ENCODE results near the gene AADACL2. TPM values are rescaled to one million over a fixed set of nuclear protein-coding genes. Genes with fewer than 3 reads are reported as not detected.
"Not testable (repeated sequence)": the region's sequence is repeated elsewhere in the genome, so short reads cannot be mapped to it uniquely, and the experiment has no call there.

AADACL2 gene
- total RNA-seq, 1 donor from 2014 or later, result not detected

DNA sequence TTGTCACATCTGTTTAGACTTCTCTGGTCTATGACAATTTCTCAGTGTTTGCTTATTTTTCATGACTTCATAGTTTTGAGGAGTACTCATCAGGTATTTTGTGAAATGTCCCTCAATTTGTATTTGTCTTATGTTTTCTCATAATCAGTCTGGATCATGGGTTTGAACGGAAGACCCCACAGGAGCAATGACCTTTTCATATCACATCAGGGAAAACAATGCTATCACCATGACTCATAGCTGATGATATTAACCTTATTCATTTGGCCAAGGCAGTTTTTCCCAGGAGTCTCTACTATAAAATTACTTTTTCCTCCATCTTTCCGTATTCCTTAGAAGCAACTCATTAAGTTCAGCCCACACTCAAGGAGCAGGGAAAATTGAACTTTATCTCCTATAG lies 32.7 kb downstream of the AADACL2 start:
- no peak for DNase-seq

DNA sequence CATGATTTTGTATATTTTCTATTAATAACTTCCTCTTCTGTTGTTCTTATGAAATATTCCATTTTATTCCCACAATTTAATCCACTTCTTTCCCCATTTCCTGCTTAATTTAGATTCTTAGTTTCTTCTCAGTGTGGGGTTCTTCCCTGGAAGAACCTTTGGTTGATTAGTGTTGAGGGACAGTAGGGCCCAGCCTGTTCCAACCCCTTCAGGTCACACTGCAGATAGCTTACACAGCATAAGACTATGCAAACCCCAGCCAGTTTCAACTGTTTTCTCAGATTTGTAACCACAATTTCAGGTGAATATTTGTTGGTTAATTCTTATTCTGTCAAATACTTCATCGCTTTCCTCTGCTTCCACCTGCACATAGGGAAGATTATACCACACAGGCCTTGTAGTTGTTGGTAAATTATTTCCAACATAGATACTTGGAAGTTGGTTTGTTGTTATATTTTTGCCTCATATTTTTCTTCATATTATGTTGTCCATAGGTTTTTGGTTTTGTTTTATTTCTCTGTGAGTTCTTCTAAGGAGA lies 34.7 kb downstream of the AADACL2 start:
- no peak for DNase-seq

DNA sequence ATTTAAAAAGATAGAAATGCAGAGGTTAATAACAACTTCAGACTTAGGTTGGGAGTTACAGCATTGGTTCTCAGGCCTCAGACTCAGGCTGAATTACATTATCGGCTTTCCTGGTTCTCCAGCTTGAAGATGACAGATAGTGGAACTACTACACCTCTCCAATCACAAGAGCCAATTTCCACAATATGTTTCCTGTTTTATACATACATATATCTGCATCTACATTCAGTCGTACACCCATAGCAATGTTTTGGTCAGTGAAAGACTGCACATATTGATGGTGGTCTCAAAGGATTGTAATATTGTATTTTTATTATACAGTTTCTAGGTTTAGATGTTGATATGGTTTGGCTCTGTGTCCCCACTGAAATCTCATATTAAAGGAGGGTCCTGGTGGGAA lies 35.4 kb downstream of the AADACL2 start:
- no peak for DNase-seq

DNA sequence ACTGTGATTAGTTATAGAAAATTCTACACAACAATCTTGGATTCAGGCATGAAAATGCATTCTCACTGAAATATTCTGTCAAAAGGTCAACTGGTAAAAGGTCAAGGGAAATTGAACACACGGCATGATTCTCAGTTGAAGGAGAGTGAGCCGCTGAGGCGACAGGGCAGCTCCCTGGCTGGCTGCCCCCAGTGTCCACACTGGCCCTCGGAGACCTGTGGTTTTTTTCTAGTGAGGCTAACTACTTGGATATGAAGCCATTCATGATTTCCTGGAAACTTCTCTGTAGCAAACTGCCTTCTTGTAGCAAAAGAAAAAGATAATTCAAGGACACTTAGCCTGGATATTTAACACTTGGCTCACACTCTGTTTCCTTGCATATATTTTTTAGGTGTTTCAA lies 37.2 kb downstream of the AADACL2 start:
- DNase-seq, result no peak

DNA sequence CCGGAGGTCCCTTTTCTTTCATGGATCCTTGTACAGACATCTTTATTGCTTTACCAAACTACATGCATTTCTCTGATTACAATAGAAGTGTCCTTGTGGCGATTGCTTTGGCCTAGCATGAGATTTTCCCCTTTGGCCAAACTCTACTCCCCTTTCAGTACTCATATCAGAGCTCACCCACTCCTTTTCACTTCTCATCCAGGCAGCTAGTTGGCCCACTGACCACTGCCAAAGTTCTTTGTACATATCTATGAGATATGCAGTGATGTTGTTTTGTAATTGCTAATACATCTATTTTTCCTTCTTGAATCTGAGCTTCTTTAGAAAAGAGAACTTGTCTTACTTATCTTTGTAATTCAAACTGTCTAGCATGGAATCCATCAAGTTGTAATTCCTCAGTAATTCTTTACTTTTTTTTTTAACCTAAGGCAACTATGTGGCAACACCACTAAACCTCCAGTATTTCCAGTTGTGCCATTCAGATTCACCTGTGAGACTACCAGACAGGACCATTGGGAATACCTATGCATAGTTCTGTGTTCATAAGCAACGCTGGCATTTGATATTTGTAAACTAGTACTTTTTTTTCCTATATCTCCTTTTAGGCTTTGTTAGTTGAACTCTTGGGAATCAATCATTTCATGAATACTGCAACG lies 39.2 kb downstream of the AADACL2 start:
- DNase-seq, result no peak

DNA sequence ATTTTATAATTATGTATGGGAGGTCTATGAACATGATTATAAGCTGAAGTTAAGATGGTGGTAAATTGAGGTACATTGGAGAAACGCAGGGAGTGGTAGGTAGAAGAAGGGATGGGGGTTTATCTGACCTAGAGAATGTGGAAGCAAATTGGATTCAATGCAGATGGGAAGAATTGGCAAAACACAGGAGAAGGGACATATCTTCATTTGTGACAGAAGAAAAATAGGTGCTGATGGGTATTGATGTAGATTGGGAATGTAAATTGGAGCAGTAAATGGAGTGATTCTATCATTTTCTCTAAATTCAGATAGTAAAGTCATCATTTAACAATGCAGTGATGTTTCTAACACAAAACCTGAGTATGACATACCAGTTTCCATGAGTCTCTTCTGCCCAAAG lies 40.5 kb downstream of the AADACL2 start:
- no peak for DNase-seq

DNA sequence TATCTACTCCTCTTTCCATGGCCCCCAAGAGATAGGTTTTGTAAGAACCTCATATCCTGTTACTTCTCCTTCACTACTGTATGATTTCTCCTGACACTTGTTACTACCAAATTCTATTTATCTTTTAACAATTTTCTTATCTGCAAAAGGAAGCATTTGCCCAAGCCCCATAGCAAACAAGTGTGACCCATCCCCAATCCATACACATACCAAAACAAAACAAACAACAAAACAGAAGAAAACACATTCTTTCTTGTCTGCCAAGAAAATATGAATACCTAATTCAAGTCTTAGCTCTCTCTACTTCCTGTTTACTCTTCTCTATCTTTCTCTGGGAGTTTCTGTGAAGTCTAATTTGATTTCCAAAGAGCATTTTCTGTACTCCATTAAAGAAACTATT lies 41.2 kb downstream of the AADACL2 start:
- no peak for DNase-seq

DNA sequence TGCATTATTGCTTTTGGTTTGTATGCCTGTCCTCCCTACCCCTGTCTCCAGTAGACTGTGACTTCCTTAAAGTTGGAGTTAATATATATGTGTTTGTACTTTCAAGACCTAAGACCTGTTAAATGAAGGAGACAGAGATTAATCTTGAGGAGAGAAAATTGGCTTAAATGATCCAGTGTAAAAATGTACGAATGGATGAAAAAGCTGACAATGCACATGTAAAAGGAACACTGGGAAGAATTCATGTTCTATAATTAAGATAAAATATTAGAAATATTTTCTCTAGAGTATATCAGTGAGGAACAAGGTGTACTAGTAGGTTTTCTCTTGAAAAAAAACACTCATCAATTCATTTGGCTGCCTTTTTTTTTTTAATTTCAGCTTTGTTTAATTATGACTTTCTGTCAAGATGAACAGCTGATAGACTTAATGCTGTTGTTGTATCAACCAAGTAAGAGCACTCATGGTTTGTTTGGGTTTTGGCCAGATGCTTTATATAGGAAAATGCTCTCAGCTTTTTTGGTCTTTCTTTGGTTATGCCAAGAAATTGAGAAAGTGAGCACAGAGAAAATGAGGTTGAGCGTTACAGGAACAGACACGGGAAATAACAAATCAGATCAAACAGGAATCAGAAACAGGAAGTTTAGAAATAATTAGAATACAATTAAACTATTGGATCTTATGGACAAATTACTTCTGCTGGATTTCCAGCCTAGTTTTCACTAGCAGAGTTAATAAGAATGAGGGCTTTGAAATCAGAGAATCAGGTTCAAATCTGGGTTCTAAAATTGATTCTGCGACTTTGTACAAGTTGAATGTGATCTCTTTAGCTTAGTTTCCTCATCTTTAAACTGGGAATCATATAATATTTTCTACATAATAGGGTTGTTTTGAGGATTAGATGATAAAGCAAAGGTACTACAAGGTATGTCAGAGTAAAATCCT lies 41.9 kb downstream of the AADACL2 start:
- no peak for DNase-seq

DNA sequence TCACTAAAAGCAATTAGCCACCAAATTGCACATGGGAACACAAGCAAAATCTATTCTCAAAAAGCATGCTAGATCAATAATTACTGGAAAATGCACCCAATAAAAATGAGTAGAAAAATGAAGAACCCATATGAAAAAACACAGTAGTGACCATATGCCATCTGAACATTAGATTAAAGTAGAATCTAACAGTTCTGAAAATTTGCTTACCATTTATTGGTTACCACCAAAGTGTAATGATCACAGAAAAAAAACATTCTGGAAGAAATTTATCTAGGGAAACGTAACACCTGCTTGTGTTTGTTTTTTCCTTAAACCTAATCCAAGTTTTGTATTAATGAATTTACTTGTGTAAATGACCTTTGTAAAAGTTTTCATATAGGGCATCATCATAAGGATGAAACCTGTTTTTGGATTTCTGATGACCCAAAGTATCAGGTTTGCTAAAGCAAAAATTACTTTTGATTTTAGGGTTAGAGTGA lies 42.6 kb downstream of the AADACL2 start:
- no peak for DNase-seq

DNA sequence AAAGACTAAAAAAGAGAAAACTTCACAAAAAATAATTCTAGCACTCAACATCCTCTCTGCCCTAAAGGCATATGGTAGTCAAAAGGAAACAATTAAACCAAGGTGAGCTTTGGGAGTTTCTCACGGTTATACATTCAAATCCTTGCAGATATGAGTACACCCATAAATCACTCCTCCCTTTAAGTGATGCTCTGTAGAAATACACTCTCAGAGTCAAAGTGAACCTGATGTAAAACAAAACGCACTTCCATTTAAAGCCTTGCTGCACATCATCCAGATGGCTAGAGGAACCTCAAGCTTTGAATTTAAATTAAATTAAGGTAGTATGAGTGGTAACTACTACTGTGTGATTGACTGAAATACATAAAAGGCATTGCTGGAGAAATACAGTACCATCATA lies 44.2 kb downstream of the AADACL2 start:
- no peak for DNase-seq

DNA sequence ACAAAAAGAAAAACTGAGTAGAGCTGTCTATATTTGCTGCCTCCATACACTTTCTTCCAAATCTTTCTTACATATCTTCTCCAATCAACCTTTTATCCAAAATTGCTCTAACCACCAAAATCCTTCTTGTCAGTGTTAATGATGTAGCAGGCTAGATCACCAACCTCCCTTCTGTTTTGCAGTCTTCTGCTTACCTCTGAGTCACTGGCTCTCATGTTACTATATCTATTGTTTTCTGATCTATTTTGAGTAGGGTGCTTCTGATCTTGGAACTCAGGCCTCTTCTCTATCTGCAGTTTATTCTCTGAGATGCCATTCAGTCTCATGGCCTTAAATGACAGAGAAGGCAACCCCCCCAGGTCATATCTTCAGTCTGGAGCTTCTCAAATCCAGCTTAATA lies 53.9 kb downstream of the AADACL2 start:
- DNase-seq, result no peak

DNA sequence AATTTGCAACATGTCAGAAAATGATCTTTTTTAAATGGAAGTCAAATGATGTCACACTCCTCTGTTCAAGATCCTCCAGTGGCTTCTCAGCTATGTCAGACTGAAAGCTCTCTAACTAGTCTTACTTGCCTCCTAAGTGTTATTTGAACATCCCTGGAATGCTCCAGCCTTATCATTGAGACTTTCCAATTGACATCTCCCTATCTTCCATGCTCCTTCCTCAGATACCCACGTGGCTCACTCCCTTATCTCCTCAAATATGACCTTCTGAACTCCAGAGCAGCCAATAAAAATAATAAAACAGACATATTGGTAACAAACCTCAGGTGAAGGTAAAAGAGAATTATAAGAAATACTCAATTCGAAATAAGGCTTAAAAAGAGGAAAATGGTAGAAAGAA lies 54.7 kb downstream of the AADACL2 start:
- DNase-seq, result no peak

DNA sequence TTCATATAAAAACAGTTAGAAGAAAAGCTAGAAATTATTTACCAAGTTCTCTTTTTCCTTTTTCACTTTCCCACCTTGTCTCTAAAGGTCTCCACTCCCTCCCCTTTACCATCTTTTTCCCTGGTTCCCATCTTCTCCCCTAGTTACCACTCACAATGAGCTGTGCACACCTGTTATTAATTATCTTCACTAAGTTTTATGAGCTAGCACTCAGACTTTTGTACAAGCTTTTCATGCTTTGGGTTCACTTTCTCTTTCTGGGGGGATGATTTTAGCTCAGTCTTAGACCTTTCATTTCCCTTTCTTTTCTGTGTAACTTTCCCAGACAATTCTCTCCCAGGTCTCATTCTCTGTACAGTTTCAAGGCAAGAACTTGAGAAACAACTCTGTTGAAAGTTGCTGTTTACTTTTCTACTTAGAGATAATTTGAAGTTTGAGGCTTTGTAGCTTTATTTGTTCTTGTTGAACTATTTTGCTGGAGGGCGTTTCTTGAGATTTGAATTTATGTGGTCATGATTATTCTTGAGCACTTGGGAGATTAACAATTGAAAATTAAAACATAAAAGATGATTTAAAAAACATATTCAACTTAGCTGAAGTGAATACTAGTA lies 56.2 kb downstream of the AADACL2 start:
- DNase-seq, result no peak

DNA sequence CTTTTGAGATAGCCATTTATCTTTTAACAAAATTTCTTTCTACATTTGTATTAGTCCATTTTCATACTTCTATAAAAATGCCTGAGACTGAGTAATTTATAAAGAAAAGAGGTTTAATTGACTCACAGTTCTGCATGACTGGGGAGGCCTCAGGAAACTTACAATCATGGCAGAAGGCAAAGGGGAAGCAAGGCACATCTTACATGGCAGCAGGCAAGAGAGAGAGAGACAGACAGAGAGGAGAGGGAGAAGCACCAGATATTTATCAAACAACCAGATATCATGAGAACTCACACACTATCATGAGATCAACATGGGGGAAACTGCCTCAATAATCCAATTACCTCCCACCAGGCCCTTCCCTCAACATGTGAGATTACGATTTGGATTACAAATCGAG lies 57.0 kb downstream of the AADACL2 start:
- DNase-seq, result not testable (repeated sequence)

DNA sequence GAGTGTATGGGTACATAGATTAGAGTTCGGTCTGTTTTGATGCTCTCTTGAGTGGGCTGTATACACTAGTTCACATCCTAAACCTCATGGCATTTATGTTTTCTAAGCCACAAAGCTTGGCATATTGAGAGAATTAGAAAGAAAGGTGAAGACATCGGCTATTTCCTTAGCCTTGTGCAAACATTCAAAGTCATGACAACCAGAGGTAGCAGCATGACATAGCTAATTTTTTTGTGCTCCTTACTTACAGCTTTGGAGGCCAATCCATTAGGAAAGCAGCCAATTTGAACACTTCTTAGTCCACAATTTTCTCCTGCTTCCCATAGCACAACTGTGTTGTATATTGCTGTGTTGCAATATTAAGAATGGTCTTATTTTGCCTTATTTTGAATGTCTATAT lies 58.7 kb downstream of the AADACL2 start:
- no peak for DNase-seq

DNA sequence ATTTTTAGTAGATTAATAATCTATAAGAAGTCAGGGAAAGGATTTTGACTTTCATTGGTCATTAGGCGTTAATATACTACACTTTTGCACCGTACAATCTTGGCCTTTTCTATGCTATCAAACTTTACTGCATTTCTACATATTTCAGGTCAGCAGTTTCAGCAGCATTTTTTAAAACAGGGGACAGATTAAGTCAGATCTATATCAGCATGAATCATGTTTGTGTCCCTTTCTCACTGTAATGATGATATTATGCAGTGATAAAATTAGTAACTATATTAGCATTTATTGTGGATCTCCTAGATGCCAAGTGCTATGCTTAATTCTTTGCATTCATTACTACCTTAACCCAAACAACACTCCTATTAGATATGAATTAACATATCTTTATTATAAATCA lies 59.9 kb downstream of the AADACL2 start:
- DNase-seq, result no peak

DNA sequence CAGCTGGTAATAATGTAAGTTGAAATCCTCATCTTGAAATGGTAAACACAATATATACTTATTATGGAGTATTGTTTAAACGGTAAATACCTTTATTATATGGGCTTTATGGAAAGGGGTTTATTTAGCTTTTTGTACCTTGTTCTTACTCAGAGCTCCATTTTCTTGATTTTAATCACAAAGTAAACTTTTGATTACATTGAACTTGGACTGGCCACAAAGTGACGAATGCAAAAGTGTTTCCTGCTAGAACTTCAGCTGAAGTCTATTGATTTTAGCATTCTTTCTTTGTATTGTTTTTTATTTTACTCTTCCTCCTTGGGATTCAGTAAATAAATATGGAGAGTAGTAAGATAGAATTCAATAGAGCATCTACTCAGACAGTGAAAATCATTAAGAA lies 60.4 kb downstream of the AADACL2 start:
- DNase-seq, result no peak

DNA sequence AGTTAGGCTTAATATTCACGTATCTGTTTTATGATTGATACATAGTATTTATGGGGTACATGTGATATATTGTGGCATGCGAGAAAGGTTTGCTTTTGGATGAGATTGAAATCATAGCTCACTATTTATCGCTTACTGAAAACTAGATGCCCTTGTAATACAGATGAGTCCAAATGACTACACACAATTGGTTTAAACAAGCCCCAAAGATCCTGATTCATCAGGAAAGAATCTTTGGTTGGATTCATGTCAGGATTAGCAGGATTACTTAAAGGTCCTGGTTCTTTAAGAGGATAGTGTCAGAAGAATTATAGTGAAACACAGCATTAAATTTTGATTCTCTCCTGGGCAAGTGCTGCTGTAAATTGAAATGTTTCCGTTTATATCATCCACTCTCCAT lies 61.5 kb downstream of the AADACL2 start:
- no peak for DNase-seq

DNA sequence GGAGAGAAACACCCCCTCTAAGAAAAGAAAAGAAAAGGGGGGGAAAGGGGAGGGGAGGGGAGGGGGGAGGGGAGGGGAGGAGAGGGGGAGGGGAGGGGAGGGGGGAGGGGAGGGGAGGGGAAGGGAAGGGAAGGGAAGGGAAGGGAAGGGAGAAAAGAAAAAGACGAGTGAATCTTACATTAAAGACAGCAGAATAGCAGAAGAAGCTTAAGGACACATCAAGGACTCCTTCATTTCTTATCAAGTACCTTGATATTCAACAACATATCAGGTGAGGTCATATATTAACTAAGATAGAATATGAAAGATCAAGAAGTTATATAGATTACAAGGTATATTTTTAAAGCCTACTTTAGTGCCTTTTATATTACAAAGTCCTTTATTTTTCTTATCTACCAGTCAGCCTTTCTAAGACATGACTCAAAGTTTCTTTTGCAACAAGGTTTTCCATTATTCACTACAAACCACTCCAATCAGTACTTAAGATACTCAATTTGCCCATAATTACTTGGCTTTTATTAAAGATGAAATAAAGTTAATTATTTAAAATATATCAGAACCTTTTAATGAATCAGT lies 62.5 kb downstream of the AADACL2 start:
- DNase-seq, result no peak

DNA sequence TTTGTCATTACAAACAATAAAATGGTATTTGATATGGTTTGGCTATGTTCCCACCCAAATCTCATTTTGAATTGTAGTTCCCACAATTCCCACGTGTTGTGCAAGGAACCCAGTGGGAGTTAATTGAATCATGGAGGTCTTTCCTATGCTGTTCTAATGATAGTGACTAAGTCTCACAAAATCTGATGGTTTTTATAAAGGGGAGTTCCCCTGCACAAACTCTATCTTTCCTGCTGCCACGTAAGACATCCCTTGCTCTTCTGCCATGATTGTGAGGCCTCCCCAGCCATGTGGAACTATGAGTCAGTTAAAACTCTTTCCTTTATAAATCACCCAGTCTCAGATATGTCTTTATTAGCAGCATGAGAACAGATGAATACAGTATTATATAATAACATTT lies 64.7 kb downstream of the AADACL2 start:
- no peak for DNase-seq

DNA sequence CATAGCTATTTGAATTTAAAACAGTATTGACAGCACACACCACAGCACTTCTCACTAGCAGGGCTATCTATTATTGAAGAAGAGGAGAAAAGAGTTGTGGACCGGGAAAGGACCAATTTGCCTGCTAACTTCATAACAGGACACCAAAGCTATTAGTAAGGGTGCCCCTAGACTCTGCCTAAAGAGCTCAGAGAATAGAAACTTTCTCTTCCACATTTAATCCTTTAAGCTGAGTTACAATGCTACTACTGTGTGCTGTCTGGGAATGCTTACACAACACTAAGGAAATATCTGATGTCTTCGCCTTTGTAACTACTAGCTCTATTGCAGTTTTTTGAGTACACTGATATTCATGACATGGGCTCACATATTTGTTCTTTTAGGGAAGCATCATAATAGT lies 66.7 kb downstream of the AADACL2 start:
- DNase-seq, result no peak

DNA sequence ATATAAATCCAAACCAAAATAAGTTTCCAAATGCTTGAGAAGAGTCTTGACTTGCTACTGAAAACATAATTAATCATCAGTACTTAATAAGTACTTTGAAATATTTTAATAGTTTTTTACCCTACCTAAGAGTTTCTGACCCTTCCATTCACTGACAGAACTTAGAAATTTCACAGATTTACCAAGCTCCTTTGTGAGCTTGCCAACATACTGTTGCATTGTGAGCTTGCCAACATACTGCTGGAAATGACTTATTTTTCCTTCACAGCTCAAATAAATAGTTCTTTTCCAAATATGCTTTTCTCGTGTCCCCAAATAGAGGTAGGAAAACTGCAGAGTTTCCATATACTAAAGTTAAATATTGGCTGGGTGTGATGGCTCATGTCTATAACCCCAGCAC lies 70.5 kb downstream of the AADACL2 start:
- no peak for DNase-seq

DNA sequence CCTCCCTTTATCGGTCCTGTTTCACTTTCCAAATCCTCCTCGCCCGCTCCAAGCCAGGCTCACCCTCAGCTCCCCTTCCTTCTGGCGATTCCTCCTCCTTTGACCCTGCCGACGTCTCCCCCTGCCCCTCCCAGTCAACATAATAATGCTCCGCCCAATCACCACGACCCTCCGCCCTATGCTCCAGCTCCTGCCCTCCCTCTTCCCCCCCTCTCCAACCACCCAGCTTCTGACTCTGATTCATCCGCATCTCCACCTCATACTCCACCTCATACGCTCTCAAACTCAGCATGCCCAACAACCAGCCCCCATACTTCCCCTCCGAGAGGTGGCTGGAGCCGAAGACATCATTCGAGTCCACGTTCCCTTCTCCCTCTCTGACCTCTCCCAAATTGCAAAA lies 73.1 kb downstream of the AADACL2 start:
- no peak for DNase-seq
